VCaP (cell line): Measurements from ENCODE around the gene TBX18.

Source experiments
- H3K27ac ChIP-seq: fragments of 450-650 bp; 2 replicates; pipeline ENCODE4 v1.5.1; 2017
- TF ChIP-seq, protein P1 (sequence below): fragments of 450-650 bp; conservative IDR thresholded peaks from 2 replicates; pipeline ENCODE4 v1.5.1; 2017; ENCODE audit warnings: mild to moderate bottlenecking, moderate library complexity

Gene TBX18

DNA sequence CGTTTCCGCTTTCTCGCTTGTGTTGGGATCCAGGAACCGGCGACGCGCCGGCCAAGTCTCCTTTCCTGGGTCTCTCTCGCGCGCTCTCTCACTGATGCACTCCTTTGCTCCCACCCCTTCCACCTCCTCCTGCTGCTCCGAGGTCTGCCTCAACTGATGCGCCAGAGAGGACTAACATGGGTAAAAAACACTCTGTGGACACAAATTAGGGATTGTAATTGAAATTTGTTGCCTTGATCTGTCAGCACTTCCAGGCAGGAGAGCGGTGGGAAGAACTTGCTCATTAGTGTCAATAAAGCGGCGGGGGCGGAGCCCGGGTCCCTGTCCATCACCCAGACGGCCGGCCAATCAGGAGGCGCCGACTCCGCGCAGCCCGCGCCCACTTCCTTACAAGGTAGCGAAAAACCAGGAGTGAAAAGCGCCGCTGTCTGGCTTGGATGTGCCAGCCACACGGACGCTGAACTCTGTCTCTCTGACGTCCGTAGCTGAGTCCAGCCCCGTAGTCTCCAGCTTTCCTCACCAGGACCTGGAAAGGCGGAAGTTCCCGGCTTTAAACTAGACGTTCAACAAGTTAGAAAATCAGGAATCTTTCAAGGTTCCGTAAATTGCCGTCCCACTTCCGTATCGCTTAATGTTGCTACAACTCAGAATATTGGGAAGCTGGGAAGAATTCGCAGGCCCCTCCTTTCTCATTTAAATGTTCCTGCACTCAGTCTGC is at the start of gene TBX18:
TBX18 (minus strand) TSS at position 267 of the 718 bp plus-strand sequence. CDS start 417 bp downstream, outside the sequence.
- TF ChIP-seq, protein P1, sequence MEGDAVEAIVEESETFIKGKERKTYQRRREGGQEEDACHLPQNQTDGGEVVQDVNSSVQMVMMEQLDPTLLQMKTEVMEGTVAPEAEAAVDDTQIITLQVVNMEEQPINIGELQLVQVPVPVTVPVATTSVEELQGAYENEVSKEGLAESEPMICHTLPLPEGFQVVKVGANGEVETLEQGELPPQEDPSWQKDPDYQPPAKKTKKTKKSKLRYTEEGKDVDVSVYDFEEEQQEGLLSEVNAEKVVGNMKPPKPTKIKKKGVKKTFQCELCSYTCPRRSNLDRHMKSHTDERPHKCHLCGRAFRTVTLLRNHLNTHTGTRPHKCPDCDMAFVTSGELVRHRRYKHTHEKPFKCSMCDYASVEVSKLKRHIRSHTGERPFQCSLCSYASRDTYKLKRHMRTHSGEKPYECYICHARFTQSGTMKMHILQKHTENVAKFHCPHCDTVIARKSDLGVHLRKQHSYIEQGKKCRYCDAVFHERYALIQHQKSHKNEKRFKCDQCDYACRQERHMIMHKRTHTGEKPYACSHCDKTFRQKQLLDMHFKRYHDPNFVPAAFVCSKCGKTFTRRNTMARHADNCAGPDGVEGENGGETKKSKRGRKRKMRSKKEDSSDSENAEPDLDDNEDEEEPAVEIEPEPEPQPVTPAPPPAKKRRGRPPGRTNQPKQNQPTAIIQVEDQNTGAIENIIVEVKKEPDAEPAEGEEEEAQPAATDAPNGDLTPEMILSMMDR, result no peak
- peak within 1 kb of the TSS; percentile 45; the same call in 1 of the 2 replicates for H3K27ac ChIP-seq

DNA sequence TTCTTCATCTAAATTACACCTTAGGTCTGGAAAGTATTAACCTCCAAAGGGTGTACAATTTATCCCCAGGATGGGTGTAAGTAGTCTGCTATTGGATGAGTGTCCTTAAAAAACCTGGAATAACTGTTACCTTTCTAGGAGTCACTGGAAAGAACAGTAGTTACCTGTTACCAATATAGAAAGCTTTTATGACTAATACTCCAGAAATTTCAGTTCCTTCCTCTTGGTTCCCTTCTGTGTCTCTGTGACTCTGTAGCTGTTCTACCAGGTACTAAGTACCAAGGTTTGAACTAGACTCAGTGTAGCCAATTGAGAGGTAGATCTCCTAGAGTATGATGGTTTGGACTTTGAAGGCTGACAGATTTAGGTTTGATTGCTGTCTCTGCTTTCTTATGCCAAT is 47.0 kb upstream of the TBX18 start:
- H3K27ac ChIP-seq, result peak overlapping the region; percentile 9; the same call in 1 of the 2 replicates
- TF ChIP-seq, protein P1, result no peak

DNA sequence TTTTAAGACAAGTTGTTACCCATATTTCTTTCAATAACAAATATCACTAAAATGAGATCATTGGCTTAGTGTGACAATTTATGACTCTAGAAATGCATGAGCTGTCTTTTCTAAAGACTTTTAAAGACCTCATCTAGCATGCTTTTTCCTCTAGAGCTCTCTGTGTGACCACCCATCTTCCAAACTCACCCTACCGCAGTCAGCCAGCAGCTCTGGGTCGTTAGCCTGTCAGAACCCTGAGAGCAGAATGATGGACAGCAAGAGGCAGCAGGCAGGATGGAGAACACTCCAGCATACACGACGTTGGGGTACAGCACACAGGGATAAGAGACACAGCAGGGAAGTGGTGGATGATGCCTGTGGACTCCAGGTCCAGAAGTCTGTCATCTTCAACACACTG is 45.1 kb upstream of the TBX18 start:
- no peak overlapping the region for H3K27ac ChIP-seq
- TF ChIP-seq, protein P1, result no peak

DNA sequence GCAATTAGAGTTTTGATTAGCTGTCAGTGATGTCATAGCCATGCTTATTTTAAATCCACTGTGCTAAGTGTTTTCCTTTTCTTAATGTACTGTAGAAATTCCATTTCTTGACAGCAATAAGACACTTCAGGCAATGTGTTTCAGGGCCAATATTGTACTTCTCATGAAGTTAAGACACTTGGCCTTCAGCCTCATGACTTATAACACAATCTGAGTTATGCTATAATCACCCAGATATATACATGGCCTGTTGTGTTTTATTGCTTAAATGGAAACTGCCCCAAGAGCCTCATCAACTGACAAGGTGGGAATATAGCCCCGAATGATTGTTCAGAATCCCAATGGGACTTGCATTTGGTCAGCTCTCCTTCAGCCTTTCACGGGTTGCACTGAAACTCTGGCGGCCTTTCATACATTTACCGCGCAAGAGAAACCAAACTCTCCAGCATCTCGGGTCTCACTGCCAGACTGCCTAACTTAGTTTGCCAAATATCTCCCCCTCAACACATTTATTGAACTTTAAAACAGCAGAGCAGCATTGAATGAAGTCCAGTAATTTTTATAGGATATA is 44.2 kb upstream of the TBX18 start:
- TF ChIP-seq, protein P1, result no peak

DNA sequence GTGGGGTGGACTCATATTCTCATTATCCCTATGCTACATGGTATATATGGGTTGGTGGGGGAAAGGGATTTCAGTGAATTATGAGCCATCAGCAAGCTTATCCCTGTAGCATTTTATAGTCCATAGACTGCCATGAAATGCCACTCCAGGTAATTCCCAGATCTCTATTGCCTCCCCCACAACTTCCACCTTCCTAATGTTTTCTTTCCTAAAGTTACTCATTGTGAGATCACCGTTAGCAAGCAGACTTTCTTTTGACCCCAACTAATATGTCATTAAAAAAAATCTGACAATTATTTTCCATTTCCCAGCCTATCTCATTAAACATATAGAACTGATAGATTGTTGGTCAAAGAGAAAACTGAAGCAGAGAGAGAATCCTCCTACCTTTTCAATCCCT is 40.7 kb upstream of the TBX18 start:
- TF ChIP-seq, protein P1, result no peak
- H3K27ac ChIP-seq, result no peak overlapping the region

More for the DNA sequence above, 44.2 kb upstream of the TBX18 start:
- no peak overlapping the region for H3K27ac ChIP-seq

DNA sequence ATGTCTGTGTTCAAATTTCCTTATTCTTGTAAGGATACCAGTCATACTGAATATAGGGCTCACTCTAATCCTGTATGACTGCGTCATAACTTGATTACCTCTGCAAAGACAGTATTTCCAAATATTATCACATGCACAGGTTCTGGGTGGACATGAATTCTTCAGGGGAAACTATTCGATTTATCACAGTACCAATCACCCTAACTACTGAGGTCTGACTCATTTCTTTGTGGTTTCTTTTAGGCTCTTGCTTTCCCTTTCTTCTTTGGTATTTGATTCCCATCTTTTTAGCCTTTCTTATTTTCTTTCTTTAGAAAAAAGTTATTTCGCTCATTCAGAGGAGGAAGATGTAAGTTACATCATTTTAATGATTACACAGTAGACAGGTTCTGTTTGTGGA is 40.3 kb upstream of the TBX18 start:
- TF ChIP-seq, protein P1, result no peak
- H3K27ac ChIP-seq, result no peak overlapping the region

DNA sequence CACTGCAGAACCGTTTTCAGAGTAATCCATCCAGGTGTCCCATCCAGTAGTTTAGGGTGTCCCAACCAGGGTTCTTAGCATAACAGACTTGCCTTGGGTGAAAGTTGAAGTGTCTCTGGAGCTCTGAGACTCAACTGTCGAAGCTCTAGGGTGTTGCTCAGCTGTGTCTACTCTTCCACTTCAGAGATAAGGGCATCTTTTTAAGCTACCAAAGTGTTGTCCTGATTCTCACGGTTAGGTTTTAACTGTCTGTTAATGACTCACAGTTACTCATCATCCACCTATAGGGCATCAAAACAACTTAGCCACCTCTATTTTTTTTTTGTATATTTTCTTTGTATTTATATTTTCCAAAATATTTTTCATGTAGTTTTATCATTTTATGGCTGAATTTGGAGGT is 36.9 kb upstream of the TBX18 start:
- TF ChIP-seq, protein P1, result no peak
- H3K27ac ChIP-seq, result no peak overlapping the region
